Keratinocyte (primary cell): ENCODE data around the gene FAM174B. TPM values are rescaled to one million over a fixed set of nuclear protein-coding genes. Genes with fewer than 3 reads are reported as not detected.

Source experiments
- DNase-seq: peaks from one replicate; pipeline ENCODE4 v3.0.0-alpha.2; 2011; ENCODE audit warnings: low read depth, missing footprints, low spot score
- FAIRE-seq: peaks from 2 replicates; lab custom pipeline; 2011; peaks lifted over from hg19 to GRCh38; lab: Jason Lieb, UNC
- H2AFZ ChIP-seq: 2 replicates; pipeline ENCODE4 v1.6.0; 2012; ENCODE audit warnings: low read length, control low read depth, inconsistent platforms; ENCODE audit not compliant: control insufficient read depth
- H3K27ac ChIP-seq: 2 replicates; pipeline ENCODE4 v1.5.1; 2011; ENCODE audit warnings: low read length; ENCODE audit not compliant: control insufficient read depth, insufficient read depth
- H3K27me3 ChIP-seq: 3 replicates; pipeline ENCODE4 v1.6.0; 2011; ENCODE audit warnings: low read length; ENCODE audit not compliant: control insufficient read depth, insufficient read depth; ENCODE audit errors: extremely low read depth
- H3K36me3 ChIP-seq, 2 experiments: 2 replicates in 1 of 2; 3 replicates in 1 of 2; pipeline ENCODE4 v1.5.1; 2011; ENCODE audit warnings: low read length in 2 of 2, mild to moderate bottlenecking in 1 of 2; ENCODE audit not compliant: control insufficient read depth in 2 of 2, insufficient read depth in 2 of 2; ENCODE audit errors: extremely low read depth in 1 of 2
- H3K4me1 ChIP-seq: 3 replicates; pipeline ENCODE4 v1.5.1; 2011; ENCODE audit warnings: low read length; ENCODE audit not compliant: control insufficient read depth, insufficient read depth; ENCODE audit errors: extremely low read depth
- H3K4me2 ChIP-seq: 3 replicates; pipeline ENCODE4 v1.6.0; 2011; ENCODE audit warnings: low read depth, low read length; ENCODE audit not compliant: control insufficient read depth, insufficient read depth; ENCODE audit errors: extremely low read depth
- H3K4me3 ChIP-seq, 3 experiments: fragments of 200-600 bp in 1 of 3; sonication (generic) in 1 of 3; 2 replicates in 2 of 3; 3 replicates in 1 of 3; pipeline ENCODE4 v1.5.1; 2011 to 2016; ENCODE audit warnings: low read length in 3 of 3, mild to moderate bottlenecking in 3 of 3, control low read depth in 2 of 3, inconsistent platforms in 1 of 3, low read depth in 1 of 3, mixed read lengths in 1 of 3, mixed run types in 1 of 3, moderate library complexity in 1 of 3; ENCODE audit not compliant: control insufficient read depth in 2 of 3, insufficient read depth in 2 of 3; ENCODE audit errors: extremely low read depth in 1 of 3
- H3K79me2 ChIP-seq: 2 replicates; pipeline ENCODE4 v1.6.0; 2012; ENCODE audit warnings: low read length; ENCODE audit not compliant: control insufficient read depth, insufficient read depth
- H3K9ac ChIP-seq: 3 replicates; pipeline ENCODE4 v1.6.0; 2011; ENCODE audit warnings: low read length; ENCODE audit not compliant: control insufficient read depth, insufficient read depth; ENCODE audit errors: extremely low read depth
- H3K9me1 ChIP-seq: 3 replicates; pipeline ENCODE4 v1.6.0; 2011; ENCODE audit warnings: low read length; ENCODE audit not compliant: control insufficient read depth, insufficient read depth; ENCODE audit errors: extremely low read depth
- H3K9me3 ChIP-seq: 2 replicates; pipeline ENCODE4 v1.5.1; 2012; ENCODE audit warnings: low read depth, low read length; ENCODE audit not compliant: control insufficient read depth
- H4K20me1 ChIP-seq: 3 replicates; pipeline ENCODE4 v1.6.0; 2011; ENCODE audit warnings: low read length; ENCODE audit not compliant: control insufficient read depth, insufficient read depth; ENCODE audit errors: extremely low read depth
- CTCF ChIP-seq, 3 experiments: IDR thresholded peaks in 1 of 3; conservative IDR thresholded peaks in 1 of 3; optimal IDR thresholded peaks in 1 of 3; 2 replicates in 2 of 3; 3 replicates in 1 of 3; pipeline versions ENCODE3 to v1.5.1; 2011; ENCODE audit warnings: low read length in 3 of 3, mild to moderate bottlenecking in 3 of 3, moderate library complexity in 2 of 3, control low read depth in 1 of 3, inconsistent platforms in 1 of 3; ENCODE audit not compliant: insufficient read depth in 2 of 3; ENCODE audit errors: extremely low read depth in 1 of 3
- EZH2 ChIP-seq: IDR thresholded peaks from one replicate; pipeline ENCODE4 v1.6.1; 2012; ENCODE audit warnings: inconsistent platforms, mild to moderate bottlenecking, low read length, moderate library complexity
- dilution Hi-C: fragments of 300-500 bp; cut with MboI; formaldehyde crosslinking; loops from one replicate; pipeline ENCODE4 v1.7.0; 2020; ENCODE audit warnings: low sequenced_read_pairs; ENCODE audit not compliant: extremely low pct_ligation_motif_present
- polyA plus RNA-seq, 5 experiments: library from polyadenylated mRNA; depleted of rRNA in 3 of 5; stranded (reverse) in 3 of 5; stranded (forward) in 1 of 5; unstranded in 1 of 5; fragments of >200 nt; gene quantifications; 1 replicate in 1 of 5; 2 replicates in 3 of 5; 3 replicates in 1 of 5; pipeline versions ENCODE4 v1.2.1 to v1.2.3, GENCODE V29; 2011 to 2012; ENCODE audit warnings: missing spikeins in 2 of 5, low read depth in 1 of 5, low replicate concordance in 1 of 5

The FAM174B gene
- polyA plus RNA-seq, 1 donor (not counting 4 experiments of a cell fraction or from before 2014, with no cell fraction given): 0.73 TPM

- Histone ChIP-seq H4K20me1 (no peaks in the 10 kb centered on the region), H3K36me3 (no peaks in the 10 kb centered on the region), H3K4me2 (no peak overlapping the region), H3K4me1 (no peaks in the 10 kb centered on the region), H3K79me2 (no peaks in the 10 kb centered on the region), H3K27ac (no peak overlapping the region), H3K9ac (no peak overlapping the region), H3K9me3 (no peaks in the 10 kb centered on the region), H3K27me3 (peaks cover 4% of the 10 kb centered on the region), H2AFZ (no peak overlapping the region), H3K9me1 (no peaks in the 10 kb centered on the region), H3K4me3 (no peak overlapping the region)
- dilution Hi-C loops: no loop called here
- no peak for TF ChIP-seq EZH2
- TF ChIP-seq CTCF (optimal IDR thresholded peaks at IDR 0.05 in 1 of 3, IDR thresholded peaks at IDR 0.05 in 1 of 3, conservative IDR thresholded peaks at IDR 0.05 in 1 of 3; ENCODE audit: extremely low read depth in 1 of 3, insufficient read depth in 2 of 3, low read length in 3 of 3): no peak
- DNase-seq (no peak), FAIRE-seq (no peak)
Observed at GRCh38 chr15:92667970-92668485, 12.5 kb upstream of the FAM174B start.

GRCh38 chr15:92667287-92667904 lies 11.8 kb upstream of the FAM174B start:
- no peak overlapping the region for H3K9ac ChIP-seq
- no peaks in the 10 kb centered on the region for H3K4me1 ChIP-seq
- no peak overlapping the region for H3K4me3 ChIP-seq
- dilution Hi-C loops: no loop called here
- peaks cover 4% of the 10 kb centered on the region for H3K27me3 ChIP-seq
- no peaks in the 10 kb centered on the region for H3K9me1 ChIP-seq
- no peak overlapping the region for H3K4me2 ChIP-seq
- H3K9me3 ChIP-seq: no peaks in the 10 kb centered on the region
- H2AFZ ChIP-seq: no peak overlapping the region
- FAIRE-seq (no peak), DNase-seq (no peak)
- H3K36me3 ChIP-seq: no peaks in the 10 kb centered on the region
- H3K79me2 ChIP-seq: no peaks in the 10 kb centered on the region
- H4K20me1 ChIP-seq: no peaks in the 10 kb centered on the region
- TF ChIP-seq EZH2: no peak
- no peak for TF ChIP-seq CTCF (optimal IDR thresholded peaks at IDR 0.05 in 1 of 3, IDR thresholded peaks at IDR 0.05 in 1 of 3, conservative IDR thresholded peaks at IDR 0.05 in 1 of 3; ENCODE audit: extremely low read depth in 1 of 3, insufficient read depth in 2 of 3, low read length in 3 of 3)
- H3K27ac ChIP-seq: no peak overlapping the region
